ENCODE results near the gene LFNG. TPM values are rescaled to one million over a fixed set of nuclear protein-coding genes. Genes with fewer than 3 reads are reported as not detected.

LFNG gene
- total RNA-seq, 1 donor from 2014 or later: 41.0 TPM

- H3K4me1 Mint-ChIP-seq (ENCODE audit: low read depth): peaks cover 27% of the 10 kb centered on the region
Measured at GRCh38 chr7:2510130-2510776, 9.3 kb upstream of the LFNG start.

GRCh38 chr7:2510909-2511768 is 8.4 kb upstream of the LFNG start:
- Mint-ChIP-seq H3K27ac (peak overlapping the region; percentile 66), H3K4me1 (ENCODE audit: low read depth) (peaks cover 27% of the 10 kb centered on the region), H3K4me3 (ENCODE audit: low read depth) (no peak overlapping the region), H3K36me3 (ENCODE audit: low read depth) (no peaks in the 10 kb centered on the region), H3K9me3 (no peaks in the 10 kb centered on the region), H3K27me3 (ENCODE audit: low read depth) (no peaks in the 10 kb centered on the region)
- DNase-seq (ENCODE audit: low spot score): no peak
- intact Hi-C loops (cut with micrococcal nuclease): no loop called here

More at GRCh38 chr7:2510130-2510776, 9.3 kb upstream of the LFNG start:
- no peaks in the 10 kb centered on the region for H3K27me3 Mint-ChIP-seq (ENCODE audit: low read depth)
- no peaks in the 10 kb centered on the region for H3K9me3 Mint-ChIP-seq
- H3K4me3 Mint-ChIP-seq (ENCODE audit: low read depth): no peak overlapping the region
- no peaks in the 10 kb centered on the region for H3K36me3 Mint-ChIP-seq (ENCODE audit: low read depth)
- intact Hi-C loops (cut with micrococcal nuclease): no loop called here
- no peak for DNase-seq (ENCODE audit: low spot score)
- H3K27ac Mint-ChIP-seq: no peak overlapping the region

GRCh38 chr7:2511769-2512168 is 7.8 kb upstream of the LFNG start:
- no peaks in the 10 kb centered on the region for H3K36me3 Mint-ChIP-seq (ENCODE audit: low read depth)
- H3K9me3 Mint-ChIP-seq: no peaks in the 10 kb centered on the region
- H3K27me3 Mint-ChIP-seq (ENCODE audit: low read depth): no peaks in the 10 kb centered on the region
- DNase-seq (ENCODE audit: low spot score): no peak
- peak overlapping the region; percentile 54 for H3K27ac Mint-ChIP-seq
- no peak overlapping the region for H3K4me3 Mint-ChIP-seq (ENCODE audit: low read depth)
- peaks cover 27% of the 10 kb centered on the region for H3K4me1 Mint-ChIP-seq (ENCODE audit: low read depth)
- intact Hi-C loops (cut with micrococcal nuclease): no loop called here

- no peak for DNase-seq (ENCODE audit: low spot score)
- intact Hi-C loops (cut with micrococcal nuclease): no loop called here
- peaks cover 29% of the 10 kb centered on the region for H3K4me1 Mint-ChIP-seq (ENCODE audit: low read depth)
Measured at GRCh38 chr7:2512179-2512661, 7.4 kb upstream of the LFNG start.

GRCh38 chr7:2512713-2513112 is 6.9 kb upstream of the LFNG start:
- no peak overlapping the region for H3K4me3 Mint-ChIP-seq (ENCODE audit: low read depth)
- DNase-seq (ENCODE audit: low spot score): no peak
- H3K27me3 Mint-ChIP-seq (ENCODE audit: low read depth): peaks cover 2% of the 10 kb centered on the region
- no peaks in the 10 kb centered on the region for H3K36me3 Mint-ChIP-seq (ENCODE audit: low read depth)
- H3K4me1 Mint-ChIP-seq (ENCODE audit: low read depth): peaks cover 33% of the 10 kb centered on the region
- peak overlapping the region; percentile 48 for H3K27ac Mint-ChIP-seq
- H3K9me3 Mint-ChIP-seq: no peaks in the 10 kb centered on the region
- intact Hi-C loops (cut with micrococcal nuclease): no loop called here

More at GRCh38 chr7:2512179-2512661, 7.4 kb upstream of the LFNG start:
- no peaks in the 10 kb centered on the region for H3K27me3 Mint-ChIP-seq (ENCODE audit: low read depth)
- H3K9me3 Mint-ChIP-seq: no peaks in the 10 kb centered on the region
- no peaks in the 10 kb centered on the region for H3K36me3 Mint-ChIP-seq (ENCODE audit: low read depth)
- H3K27ac Mint-ChIP-seq: peak overlapping the region; percentile 54
- H3K4me3 Mint-ChIP-seq (ENCODE audit: low read depth): no peak overlapping the region

- DNase-seq (ENCODE audit: low spot score): no peak
- Mint-ChIP-seq H3K4me1 (ENCODE audit: low read depth) (peaks cover 30% of the 10 kb centered on the region), H3K36me3 (ENCODE audit: low read depth) (no peaks in the 10 kb centered on the region), H3K27me3 (ENCODE audit: low read depth) (peaks cover 3% of the 10 kb centered on the region), H3K9me3 (no peaks in the 10 kb centered on the region), H3K4me3 (ENCODE audit: low read depth) (no peak overlapping the region), H3K27ac (no peak overlapping the region)
- intact Hi-C loops (cut with micrococcal nuclease): no loop called here
Measured at GRCh38 chr7:2513702-2514101, 5.9 kb upstream of the LFNG start.

- Mint-ChIP-seq H3K27ac (no peak overlapping the region), H3K4me1 (ENCODE audit: low read depth) (peaks cover 22% of the 10 kb centered on the region)
Measured at GRCh38 chr7:2514473-2515423, 4.8 kb upstream of the LFNG start.

GRCh38 chr7:2515424-2516193 is 4.0 kb upstream of the LFNG start:
- Mint-ChIP-seq H3K36me3 (ENCODE audit: low read depth) (no peaks in the 10 kb centered on the region), H3K4me3 (ENCODE audit: low read depth) (no peak overlapping the region), H3K27me3 (ENCODE audit: low read depth) (peaks cover 3% of the 10 kb centered on the region), H3K9me3 (no peaks in the 10 kb centered on the region), H3K4me1 (ENCODE audit: low read depth) (peaks cover 22% of the 10 kb centered on the region), H3K27ac (no peak overlapping the region)
- intact Hi-C loops (cut with micrococcal nuclease): no loop called here
- DNase-seq (ENCODE audit: low spot score): no peak

More at GRCh38 chr7:2514473-2515423, 4.8 kb upstream of the LFNG start:
- Mint-ChIP-seq H3K36me3 (ENCODE audit: low read depth) (no peaks in the 10 kb centered on the region), H3K4me3 (ENCODE audit: low read depth) (no peak overlapping the region), H3K27me3 (ENCODE audit: low read depth) (peaks cover 3% of the 10 kb centered on the region), H3K9me3 (no peaks in the 10 kb centered on the region)
- intact Hi-C loops (cut with micrococcal nuclease): no loop called here
- no peak for DNase-seq (ENCODE audit: low spot score)

- H3K4me1 Mint-ChIP-seq (ENCODE audit: low read depth): peaks cover 21% of the 10 kb centered on the region
- DNase-seq (ENCODE audit: low spot score): no peak
- H3K27me3 Mint-ChIP-seq (ENCODE audit: low read depth): peaks cover 3% of the 10 kb centered on the region
- H3K27ac Mint-ChIP-seq: no peak overlapping the region
- no peaks in the 10 kb centered on the region for H3K9me3 Mint-ChIP-seq
- no peaks in the 10 kb centered on the region for H3K36me3 Mint-ChIP-seq (ENCODE audit: low read depth)
- intact Hi-C loops (cut with micrococcal nuclease): no loop called here
- no peak overlapping the region for H3K4me3 Mint-ChIP-seq (ENCODE audit: low read depth)
Measured at GRCh38 chr7:2516194-2516555, 3.4 kb upstream of the LFNG start.

GRCh38 chr7:2517026-2517425 is 2.5 kb upstream of the LFNG start:
- no peaks in the 10 kb centered on the region for H3K9me3 Mint-ChIP-seq
- no peak for DNase-seq (ENCODE audit: low spot score)
- no peak overlapping the region for H3K4me3 Mint-ChIP-seq (ENCODE audit: low read depth)
- peaks cover 22% of the 10 kb centered on the region for H3K4me1 Mint-ChIP-seq (ENCODE audit: low read depth)
- peaks cover 3% of the 10 kb centered on the region for H3K27me3 Mint-ChIP-seq (ENCODE audit: low read depth)
- no peak overlapping the region for H3K27ac Mint-ChIP-seq
- H3K36me3 Mint-ChIP-seq (ENCODE audit: low read depth): peaks cover 6% of the 10 kb centered on the region
- intact Hi-C loops (cut with micrococcal nuclease): no loop called here

GRCh38 chr7:2517678-2518507 is 1.7 kb upstream of the LFNG start:
- Mint-ChIP-seq H3K27ac (no peak overlapping the region), H3K4me3 (ENCODE audit: low read depth) (peak overlapping the region; percentile 52), H3K27me3 (ENCODE audit: low read depth) (peaks cover 3% of the 10 kb centered on the region), H3K4me1 (ENCODE audit: low read depth) (peaks cover 24% of the 10 kb centered on the region), H3K9me3 (no peaks in the 10 kb centered on the region), H3K36me3 (ENCODE audit: low read depth) (peaks cover 6% of the 10 kb centered on the region)
- DNase-seq (ENCODE audit: low spot score): no peak
- intact Hi-C loops (cut with micrococcal nuclease): no loop called here

Data from activated T-helper 2 cell treated with anti-CD3 and anti-CD28 coated beads, Interferon-gamma antibody, Interleukin-2, Interleukin-4, amounts not matched to agents 10 μg/mL and 5 μg/mL and 100 μg/mL, durations not matched to agents 14 hours and 24 hours and 36 hours (primary cell).